HG03064 (cell line): Measurements from ENCODE around the gene IFIH1.

Experiments used
- ATAC-seq: cut with Tn5 transposase; IDR thresholded peaks from one replicate; pipeline ENCODE4 v1.9.1; 2021; ENCODE audit warnings: low read depth; ENCODE audit not compliant: unreplicated experiment

IFIH1 gene

GRCh38 chr2:162318328-162319180 lies at the start of gene IFIH1:
Gene IFIH1 (minus strand): TSS chr2:162318684. CDS start chr2:162318307, 377 bp downstream.
- peak; percentile 79 for ATAC-seq

GRCh38 chr2:162365392-162365791 lies 46.9 kb upstream of the IFIH1 start:
- ATAC-seq: no peak

GRCh38 chr2:162344617-162344950 lies 26.1 kb upstream of the IFIH1 start:
- no peak for ATAC-seq

- ATAC-seq: peak; percentile 99
Measured at GRCh38 chr2:162343824-162344616, 25.5 kb upstream of the IFIH1 start, which contains the start of gene GCA. Gene GCA (plus strand): TSS chr2:162344132. CDS start chr2:162344249, 117 bp downstream.

- peak; percentile 2 for ATAC-seq
Measured at GRCh38 chr2:162343492-162343823, 25.0 kb upstream of the IFIH1 start.

- ATAC-seq: no peak
Measured at GRCh38 chr2:162342841-162343240, 24.4 kb upstream of the IFIH1 start.

- ATAC-seq: no peak
Measured at GRCh38 chr2:162342321-162342720, 23.8 kb upstream of the IFIH1 start.

- ATAC-seq: no peak
Measured at GRCh38 chr2:162340822-162341221, 22.3 kb upstream of the IFIH1 start.

- ATAC-seq: no peak
Measured at GRCh38 chr2:162337868-162338267, 19.4 kb upstream of the IFIH1 start.

- ATAC-seq: peak; percentile 71
Measured at GRCh38 chr2:162333968-162334367, 15.5 kb upstream of the IFIH1 start.

- ATAC-seq: no peak
Measured at GRCh38 chr2:162330881-162331280, 12.4 kb upstream of the IFIH1 start.

GRCh38 chr2:162328424-162329157 lies 10.1 kb upstream of the IFIH1 start:
- peak; percentile 96 for ATAC-seq

- ATAC-seq: no peak
Measured at GRCh38 chr2:162327806-162328205, 9.3 kb upstream of the IFIH1 start.

- no peak for ATAC-seq
Measured at GRCh38 chr2:162327134-162327769, 8.8 kb upstream of the IFIH1 start.

- no peak for ATAC-seq
Measured at GRCh38 chr2:162324953-162325352, 6.5 kb upstream of the IFIH1 start.

- no peak for ATAC-seq
Measured at GRCh38 chr2:162320864-162321517, 2.5 kb upstream of the IFIH1 start.

GRCh38 chr2:162317861-162318327 lies 590 bp downstream of the IFIH1 start:
- ATAC-seq: peak; percentile 4

GRCh38 chr2:162317058-162317742 lies 1.3 kb downstream of the IFIH1 start:
- no peak for ATAC-seq

GRCh38 chr2:162316590-162316989 lies 1.9 kb downstream of the IFIH1 start:
- ATAC-seq: no peak
